ENCODE data around the gene PKIG.

Gene PKIG

DNA sequence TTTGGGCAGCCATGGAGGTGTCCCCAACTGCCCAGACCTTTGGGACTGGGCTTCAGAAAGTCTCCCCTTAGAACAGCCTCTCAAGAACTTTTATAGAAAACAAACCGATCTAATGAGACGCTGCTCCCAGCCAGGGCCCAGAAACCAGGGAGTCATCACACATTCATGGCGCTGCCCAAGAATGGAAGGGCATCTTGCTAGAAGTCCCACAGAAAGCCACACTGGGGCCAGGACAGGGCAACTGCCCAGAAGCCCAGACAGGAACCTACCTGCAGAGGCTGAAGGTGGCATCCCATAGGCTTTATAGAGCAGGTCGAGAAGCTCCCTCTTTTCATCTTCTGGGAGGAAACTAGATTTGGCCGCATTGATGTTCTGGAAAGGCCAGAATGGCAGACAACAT is 37.7 kb downstream of the PKIG start:
- Histone ChIP-seq H2AK5ac (ENCODE audit: low read depth, low read length) (no peak overlapping the region), H2BK12ac (ENCODE audit: low read length) (no peak overlapping the region), H3K4me1 (ENCODE audit: control insufficient read depth in 2 of 2, insufficient read depth in 1 of 2, low read depth in 1 of 2, low read length in 2 of 2) (peaks cover 0 to 11% of the 10 kb centered on the region in 2 donors), H3K36me3 (replicated peaks in 1 of 2; ENCODE audit: control insufficient read depth in 2 of 2, insufficient read depth in 2 of 2, low read length in 2 of 2) (peaks cover 45 to 94% of the 10 kb centered on the region in 2 donors), H3K9ac (ENCODE audit: low read depth, low read length, poor library complexity) (no peak overlapping the region), H3K9me3 (replicated peaks in 1 of 2; ENCODE audit: control insufficient read depth in 2 of 2, insufficient read depth in 1 of 2, low read depth in 1 of 2, low read length in 2 of 2) (peaks cover 7 to 21% of the 10 kb centered on the region in 2 donors), H2BK5ac (ENCODE audit: low read length) (no peak overlapping the region), H3K4me3 (ENCODE audit: low read length in 2 of 2) (no peak overlapping the region), H3K27me3 (ENCODE audit: control insufficient read depth in 3 of 3, insufficient read depth in 3 of 3, low read depth in 1 of 3, low read length in 3 of 3) (peaks cover 0 to 3% (median 0%) of the 10 kb centered on the region in 3 experiments), H2BK120ac (ENCODE audit: low read depth, low read length) (no peak overlapping the region), H2AFZ (ENCODE audit: low read length) (no peak overlapping the region), H3K23ac (ENCODE audit: low read depth, low read length, poor library complexity) (no peak overlapping the region), H3K4me2 (ENCODE audit: insufficient read depth, low read length, poor library complexity, severe bottlenecking) (no peak overlapping the region), H3K27ac (replicated peaks; ENCODE audit: low read length) (no peak overlapping the region), H4K91ac (ENCODE audit: low read depth, low read length, poor library complexity) (no peak overlapping the region), H3K18ac (ENCODE audit: low read length) (no peak overlapping the region), H4K8ac (ENCODE audit: low read depth, low read length) (no peak overlapping the region), H3K14ac (ENCODE audit: low read length) (no peak overlapping the region), H2BK15ac (ENCODE audit: low read length) (no peak overlapping the region), H3K79me1 (ENCODE audit: low read depth, low read length) (no peaks in the 10 kb centered on the region), H3K4ac (ENCODE audit: low read length) (no peak overlapping the region)
- WGBS, 2 donors (ENCODE audit: extremely low coverage in 2 of 2, insufficient read length in 2 of 2, insufficient replicate concordance in 1 of 2) = no CpG with 5 or more reads among the region's 5 CpGs
- no peak for DNase-seq (ENCODE audit: low spot score)

- H3K27ac ChIP-seq (replicated peaks; ENCODE audit: low read length) = no peak overlapping the region
- H3K18ac ChIP-seq (ENCODE audit: low read length) = no peak overlapping the region
- no peaks in the 10 kb centered on the region for H3K79me1 ChIP-seq (ENCODE audit: low read depth, low read length)
- no peak overlapping the region for H3K4ac ChIP-seq (ENCODE audit: low read length)
- no peak overlapping the region for H3K23ac ChIP-seq (ENCODE audit: low read depth, low read length, poor library complexity)
- H3K4me2 ChIP-seq (ENCODE audit: insufficient read depth, low read length, poor library complexity, severe bottlenecking) = no peak overlapping the region
- WGBS, 2 donors (ENCODE audit: extremely low coverage in 2 of 2, insufficient read length in 2 of 2, insufficient replicate concordance in 1 of 2) = no CpG with 5 or more reads among the region's 5 CpGs
- DNase-seq (ENCODE audit: low spot score) = no peak
- no peak overlapping the region for H3K9ac ChIP-seq (ENCODE audit: low read depth, low read length, poor library complexity)
- H4K8ac ChIP-seq (ENCODE audit: low read depth, low read length) = no peak overlapping the region
- peaks cover 42 to 100% of the 10 kb centered on the region in 2 donors for H3K36me3 ChIP-seq (replicated peaks in 1 of 2; ENCODE audit: control insufficient read depth in 2 of 2, insufficient read depth in 2 of 2, low read length in 2 of 2)
- peaks cover 7 to 21% of the 10 kb centered on the region in 2 donors for H3K9me3 ChIP-seq (replicated peaks in 1 of 2; ENCODE audit: control insufficient read depth in 2 of 2, insufficient read depth in 1 of 2, low read depth in 1 of 2, low read length in 2 of 2)
- no peak overlapping the region for H2BK120ac ChIP-seq (ENCODE audit: low read depth, low read length)
- H3K27me3 ChIP-seq (ENCODE audit: control insufficient read depth in 3 of 3, insufficient read depth in 3 of 3, low read depth in 1 of 3, low read length in 3 of 3) = peaks cover 0 to 3% (median 0%) of the 10 kb centered on the region in 3 experiments
- no peak overlapping the region for H2AK5ac ChIP-seq (ENCODE audit: low read depth, low read length)
- H3K4me1 ChIP-seq (ENCODE audit: control insufficient read depth in 2 of 2, insufficient read depth in 1 of 2, low read depth in 1 of 2, low read length in 2 of 2) = no peaks in the 10 kb centered on the region
- H2AFZ ChIP-seq (ENCODE audit: low read length) = no peak overlapping the region
- H2BK12ac ChIP-seq (ENCODE audit: low read length) = no peak overlapping the region
- no peak overlapping the region for H3K14ac ChIP-seq (ENCODE audit: low read length)
- H2BK5ac ChIP-seq (ENCODE audit: low read length) = no peak overlapping the region
- H3K4me3 ChIP-seq (ENCODE audit: low read length in 2 of 2) = no peak overlapping the region
- H2BK15ac ChIP-seq (ENCODE audit: low read length) = no peak overlapping the region
- no peak overlapping the region for H4K91ac ChIP-seq (ENCODE audit: low read depth, low read length, poor library complexity)
Observed at GRCh38 chr20:44621325-44621724, 38.9 kb downstream of the PKIG start.

DNA sequence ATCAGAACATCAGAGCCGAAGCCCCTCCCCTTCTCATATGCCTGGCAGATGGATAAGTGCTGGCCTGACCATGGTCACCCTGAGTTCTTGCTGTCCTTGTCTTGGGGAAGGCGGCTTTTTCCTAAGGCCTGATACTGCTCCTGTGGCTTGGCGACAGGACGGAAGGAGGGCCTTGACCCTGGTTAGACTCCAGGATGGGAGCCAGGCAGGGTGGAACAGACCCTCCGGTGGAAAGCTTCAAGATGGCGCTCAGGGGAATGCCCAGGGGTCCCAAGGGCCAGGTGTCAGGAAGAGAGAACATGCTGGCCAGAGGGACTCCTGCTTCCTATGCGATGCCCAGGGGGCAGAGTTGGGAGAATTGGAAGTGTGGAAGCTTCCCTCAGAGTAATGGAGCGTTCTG is 39.6 kb downstream of the PKIG start:
- Histone ChIP-seq H2AK5ac (ENCODE audit: low read depth, low read length) (no peak overlapping the region), H3K4me2 (ENCODE audit: insufficient read depth, low read length, poor library complexity, severe bottlenecking) (no peak overlapping the region), H3K9me3 (replicated peaks in 1 of 2; ENCODE audit: control insufficient read depth in 2 of 2, insufficient read depth in 1 of 2, low read depth in 1 of 2, low read length in 2 of 2) (peaks cover 7 to 21% of the 10 kb centered on the region in 2 donors), H3K9ac (ENCODE audit: low read depth, low read length, poor library complexity) (no peak overlapping the region), H2BK5ac (ENCODE audit: low read length) (no peak overlapping the region), H3K27ac (replicated peaks; ENCODE audit: low read length) (no peak overlapping the region), H3K14ac (ENCODE audit: low read length) (no peak overlapping the region), H3K23ac (ENCODE audit: low read depth, low read length, poor library complexity) (no peak overlapping the region), H3K79me1 (ENCODE audit: low read depth, low read length) (no peaks in the 10 kb centered on the region), H2AFZ (ENCODE audit: low read length) (no peak overlapping the region), H3K27me3 (ENCODE audit: control insufficient read depth in 3 of 3, insufficient read depth in 3 of 3, low read depth in 1 of 3, low read length in 3 of 3) (peaks cover 0 to 3% (median 0%) of the 10 kb centered on the region in 3 experiments), H2BK15ac (ENCODE audit: low read length) (no peak overlapping the region), H3K18ac (ENCODE audit: low read length) (no peak overlapping the region), H3K4ac (ENCODE audit: low read length) (no peak overlapping the region), H3K4me3 (ENCODE audit: low read length in 2 of 2) (no peak overlapping the region), H2BK12ac (ENCODE audit: low read length) (no peak overlapping the region), H4K8ac (ENCODE audit: low read depth, low read length) (no peak overlapping the region), H3K36me3 (replicated peaks in 1 of 2; ENCODE audit: control insufficient read depth in 2 of 2, insufficient read depth in 2 of 2, low read length in 2 of 2) (peaks cover 40 to 94% of the 10 kb centered on the region in 2 donors), H2BK120ac (ENCODE audit: low read depth, low read length) (no peak overlapping the region), H3K4me1 (ENCODE audit: control insufficient read depth in 2 of 2, insufficient read depth in 1 of 2, low read depth in 1 of 2, low read length in 2 of 2) (no peaks in the 10 kb centered on the region), H4K91ac (ENCODE audit: low read depth, low read length, poor library complexity) (no peak overlapping the region)
- DNase-seq (ENCODE audit: low spot score) = no peak
- no CpG with 5 or more reads among the region's 8 CpGs for WGBS, 2 donors (ENCODE audit: extremely low coverage in 2 of 2, insufficient read length in 2 of 2, insufficient replicate concordance in 1 of 2)

DNA sequence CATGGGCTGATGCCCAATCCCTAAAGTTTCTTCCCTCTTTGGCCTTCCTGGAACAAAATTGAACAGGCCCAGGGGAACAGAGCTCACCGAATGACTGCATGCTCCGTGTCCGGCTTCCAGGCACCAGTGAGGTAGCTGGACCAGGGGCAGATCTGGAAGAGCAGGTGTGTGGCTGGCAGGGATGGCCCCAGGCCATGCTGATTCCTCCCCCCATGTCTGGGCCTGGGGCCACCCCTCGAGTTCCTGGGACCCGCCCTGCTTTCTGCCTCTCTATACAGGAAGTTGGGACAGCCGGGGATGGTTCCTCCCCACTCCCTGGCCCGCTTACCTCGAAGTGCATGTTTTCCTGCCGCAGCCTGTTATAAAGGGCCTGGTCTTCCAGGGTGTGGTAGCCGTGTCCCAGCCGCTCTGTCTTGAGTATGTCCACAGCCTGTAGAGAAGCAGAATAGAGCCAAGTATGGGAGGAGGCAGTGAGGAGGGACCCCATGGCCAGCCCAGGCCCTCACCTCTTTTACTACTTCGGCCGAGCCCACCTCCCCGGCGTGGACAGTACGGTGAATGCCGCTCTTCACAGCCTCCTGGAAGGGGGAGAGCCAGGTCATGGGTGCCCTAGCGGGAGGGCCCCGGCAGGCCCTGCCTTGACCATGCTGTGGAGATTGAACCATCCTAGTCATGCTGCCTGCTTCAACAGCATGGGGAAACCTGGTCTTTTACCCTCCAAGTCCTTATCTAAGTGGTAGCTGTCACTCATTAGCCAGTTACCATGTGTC is 40.3 kb downstream of the PKIG start:
- WGBS, 2 donors (ENCODE audit: extremely low coverage in 2 of 2, insufficient read length in 2 of 2, insufficient replicate concordance in 1 of 2) = no CpG with 5 or more reads among the region's 19 CpGs
- Histone ChIP-seq H2BK12ac (ENCODE audit: low read length) (no peak overlapping the region), H3K9ac (ENCODE audit: low read depth, low read length, poor library complexity) (no peak overlapping the region), H3K36me3 (replicated peaks in 1 of 2; ENCODE audit: control insufficient read depth in 2 of 2, insufficient read depth in 2 of 2, low read length in 2 of 2) (peaks cover 36 to 91% of the 10 kb centered on the region in 2 donors), H3K4me3 (ENCODE audit: low read length in 2 of 2) (no peak overlapping the region), H3K14ac (ENCODE audit: low read length) (no peak overlapping the region), H3K9me3 (replicated peaks in 1 of 2; ENCODE audit: control insufficient read depth in 2 of 2, insufficient read depth in 1 of 2, low read depth in 1 of 2, low read length in 2 of 2) (peaks cover 7 to 21% of the 10 kb centered on the region in 2 donors), H3K79me1 (ENCODE audit: low read depth, low read length) (no peaks in the 10 kb centered on the region), H3K4me1 (ENCODE audit: control insufficient read depth in 2 of 2, insufficient read depth in 1 of 2, low read depth in 1 of 2, low read length in 2 of 2) (no peaks in the 10 kb centered on the region), H3K23ac (ENCODE audit: low read depth, low read length, poor library complexity) (no peak overlapping the region), H2BK15ac (ENCODE audit: low read length) (no peak overlapping the region), H2BK120ac (ENCODE audit: low read depth, low read length) (no peak overlapping the region), H3K4ac (ENCODE audit: low read length) (no peak overlapping the region), H2AFZ (ENCODE audit: low read length) (no peak overlapping the region), H3K27ac (replicated peaks; ENCODE audit: low read length) (no peak overlapping the region), H3K27me3 (ENCODE audit: control insufficient read depth in 3 of 3, insufficient read depth in 3 of 3, low read depth in 1 of 3, low read length in 3 of 3) (peaks cover 0 to 3% (median 0%) of the 10 kb centered on the region in 3 experiments), H3K18ac (ENCODE audit: low read length) (no peak overlapping the region), H4K91ac (ENCODE audit: low read depth, low read length, poor library complexity) (no peak overlapping the region), H4K8ac (ENCODE audit: low read depth, low read length) (no peak overlapping the region), H2BK5ac (ENCODE audit: low read length) (no peak overlapping the region), H2AK5ac (ENCODE audit: low read depth, low read length) (no peak overlapping the region), H3K4me2 (ENCODE audit: insufficient read depth, low read length, poor library complexity, severe bottlenecking) (no peak overlapping the region)
- DNase-seq (ENCODE audit: low spot score) = no peak

All from neuronal stem cell (in vitro differentiated cells).